ENCODE measurements around the gene KIAA0825. TPM values are rescaled to one million over a fixed set of nuclear protein-coding genes. Genes with fewer than 3 reads are reported as not detected.

The KIAA0825 gene
- total RNA-seq, 1 experiment from 2014 or later, result 1.3 TPM

- TF ChIP-seq FOXK1 (CRISPR knock-in tag; IDR thresholded peaks at IDR 0.05), result no peak
- TF ChIP-seq ZNF317 (CRISPR knock-in tag; IDR thresholded peaks at IDR 0.05; ENCODE audit: borderline replicate concordance, low read depth), result no peak
- no peak for TF ChIP-seq NR1H2 (CRISPR knock-in tag; IDR thresholded peaks at IDR 0.05)
- no peak for TF ChIP-seq USF1 (CRISPR knock-in tag; IDR thresholded peaks at IDR 0.05)
- TF ChIP-seq SOX15 (CRISPR knock-in tag; IDR thresholded peaks at IDR 0.05), result no peak
- no peak for TF ChIP-seq ZSCAN18 (CRISPR knock-in tag; IDR thresholded peaks at IDR 0.05)
Observed at GRCh38 chr5:94469894-94470329, 148.5 kb downstream of the KIAA0825 start (continued).

GRCh38 chr5:94467954-94468930 lies 150.2 kb downstream of the KIAA0825 start:
- no peaks in the 10 kb centered on the region for H3K27me3 Mint-ChIP-seq (ENCODE audit: low read depth)
- no peaks in the 10 kb centered on the region for H3K36me3 Mint-ChIP-seq
- no peak for DNase-seq (ENCODE audit: low spot score)
- ATAC-seq, result no peak
- POLR2A ChIA-PET, result no interaction called here
- no peak overlapping the region for H3K4me3 Mint-ChIP-seq
- TF ChIP-seq ZNF423 (CRISPR knock-in tag; IDR thresholded peaks at IDR 0.05) (no peak), ELF4 (CRISPR knock-in tag; IDR thresholded peaks at IDR 0.05; ENCODE audit: low read depth) (no peak), ZNF425 (CRISPR knock-in tag; conservative IDR thresholded peaks at IDR 0.05) (no peak), E2F1 (CRISPR knock-in tag; IDR thresholded peaks at IDR 0.05) (no peak), ZNF121 (CRISPR knock-in tag; IDR thresholded peaks at IDR 0.05) (no peak), ZNF317 (CRISPR knock-in tag; IDR thresholded peaks at IDR 0.05; ENCODE audit: borderline replicate concordance, low read depth) (no peak), NFYB (CRISPR knock-in tag; conservative IDR thresholded peaks at IDR 0.05; ENCODE audit: low read depth) (no peak), GTF2I (CRISPR knock-in tag; conservative IDR thresholded peaks at IDR 0.05) (no peak), RORB (CRISPR knock-in tag; IDR thresholded peaks at IDR 0.05) (no peak), EMX1 (CRISPR knock-in tag; IDR thresholded peaks at IDR 0.05) (no peak), NFATC4 (CRISPR knock-in tag; IDR thresholded peaks at IDR 0.05) (no peak), E2F4 (CRISPR knock-in tag; IDR thresholded peaks at IDR 0.05; ENCODE audit: borderline replicate concordance, low read depth) (no peak), AR (CRISPR knock-in tag; IDR thresholded peaks at IDR 0.05) (no peak), CREM (CRISPR knock-in tag; IDR thresholded peaks at IDR 0.05) (no peak), ETV6 (CRISPR knock-in tag; IDR thresholded peaks at IDR 0.05) (no peak), ZNF232 (CRISPR knock-in tag; IDR thresholded peaks at IDR 0.05) (no peak), IRF2 (CRISPR knock-in tag; IDR thresholded peaks at IDR 0.05; ENCODE audit: borderline replicate concordance, low read depth) (no peak), FOXP4 (CRISPR knock-in tag; IDR thresholded peaks at IDR 0.05) (no peak), OVOL2 (CRISPR knock-in tag; IDR thresholded peaks at IDR 0.05; ENCODE audit: borderline replicate concordance) (no peak)
- peaks cover 12% of the 10 kb centered on the region for H3K4me1 Mint-ChIP-seq
- H3K27ac Mint-ChIP-seq, result no peak overlapping the region
- CTCF ChIA-PET, result interaction anchor here (1.0 to 1.2 kb wide), 3 partner anchors 270 to 569 kb away, joined by 3 read pairs; no protein-coding TSS in a partner anchor
- no peaks in the 10 kb centered on the region for H3K9me3 Mint-ChIP-seq
